K562 (cell line): Measurements from ENCODE around the gene PNLIPRP1. TPM values are rescaled to one million over a fixed set of nuclear protein-coding genes. Genes with fewer than 3 reads are reported as not detected.

Source experiments
- ATAC-seq: fragments of 200-7000 bp; cut with Tn5 transposase; 3 replicates; pipeline ENCODE4 v1.9.1; 2020; ENCODE audit warnings: moderate library complexity
- BruUV-seq: library from RNA; stranded (reverse); fragments of 400-500 nt; replicated peaks from 2 replicates; lab custom pipeline; 2021; lab: Mats Ljungman, UMichigan
- CTCF ChIA-PET: fragments of 300-600 bp; formaldehyde crosslinking; extraction: SDS; loops from one replicate; lab custom pipeline; 2021; ENCODE audit warnings: low intra/inter-chr PET ratio; lab: Yijun Ruan, JAX
- POLR2A ChIA-PET: fragments of 300-600, 350-650 bp; sonication (Branson Sonifier 250); formaldehyde crosslinking; extraction: SDS; loops from one replicate; lab custom pipeline; 2021; ENCODE audit warnings: antibody characterized with exemption, inconsistent platforms; lab: Yijun Ruan, JAX
- DNase-seq, 4 experiments: peaks; one replicate each; pipeline versions ENCODE4 v3.0.0 to v3.0.0-alpha.2; 2011 to 2018; ENCODE audit warnings: low spot score in 3 of 4, mixed read lengths in 3 of 4; ENCODE audit errors: extremely low read depth in 1 of 4
- FAIRE-seq: peaks from 2 replicates; lab custom pipeline; 2011; peaks lifted over from hg19 to GRCh38; lab: Jason Lieb, UNC
- H2AFZ ChIP-seq: 2 replicates; pipeline ENCODE4 v1.6.0; 2011; ENCODE audit warnings: low read depth, low read length, control low read depth, inconsistent platforms
- H3K27ac ChIP-seq: fragments of 200-600 bp; 3 replicates; pipeline ENCODE4 v1.8.0; 2011; ENCODE audit warnings: low read depth, mild to moderate bottlenecking, control low read depth, inconsistent platforms, low read length, moderate library complexity, mixed read lengths; ENCODE audit errors: extremely low read depth
- H3K27me3 ChIP-seq, 2 experiments: fragments of 300-600 bp in 1 of 2; 2 replicates in 1 of 2; 3 replicates in 1 of 2; pipeline versions ENCODE4 v1.6.0 to v1.8.0; 2011; ENCODE audit warnings: inconsistent platforms in 2 of 2, low read length in 2 of 2, mild to moderate bottlenecking in 1 of 2, mixed read lengths in 1 of 2, moderate library complexity in 1 of 2; ENCODE audit not compliant: control insufficient read depth in 2 of 2, insufficient read depth in 2 of 2
- H3K36me3 ChIP-seq: fragments of 300-600 bp; 3 replicates; pipeline ENCODE4 v1.8.0; 2011; ENCODE audit warnings: mild to moderate bottlenecking, low read length, inconsistent platforms; ENCODE audit not compliant: control insufficient read depth, insufficient read depth
- H3K4me1 ChIP-seq, 2 experiments: fragments of 200-600 bp in 1 of 2; replicated peaks in 1 of 2; 2 replicates in 1 of 2; 3 replicates in 1 of 2; pipeline versions ENCODE4 v1.5.1 to v1.8.0; 2011; ENCODE audit warnings: inconsistent platforms in 2 of 2, low read length in 2 of 2, mild to moderate bottlenecking in 1 of 2, mixed read lengths in 1 of 2, moderate library complexity in 1 of 2; ENCODE audit not compliant: control insufficient read depth in 2 of 2, insufficient read depth in 2 of 2
- H3K4me2 ChIP-seq: 2 replicates; pipeline ENCODE4 v1.6.1; 2011; ENCODE audit warnings: low read length, control low read depth, inconsistent platforms, mixed read lengths; ENCODE audit not compliant: insufficient read depth
- H3K4me3 ChIP-seq: fragments of 200-600 bp; sonication (generic), shearing (Covaris generic); 2 replicates; pipeline ENCODE4 v1.5.1; 2016; ENCODE audit warnings: control low read depth, inconsistent platforms
- H3K79me2 ChIP-seq: fragments of 200-600 bp; 3 replicates; pipeline ENCODE4 v1.8.0; 2011; ENCODE audit warnings: low read length, inconsistent platforms; ENCODE audit not compliant: control insufficient read depth, insufficient read depth
- H3K9ac ChIP-seq, 2 experiments: 2 replicates each; pipeline versions ENCODE4 v1.6.0 to v1.6.1; 2011; ENCODE audit warnings: low read depth in 2 of 2, low read length in 2 of 2, control low read depth in 1 of 2, inconsistent platforms in 1 of 2, mild to moderate bottlenecking in 1 of 2, mixed read lengths in 1 of 2; ENCODE audit not compliant: insufficient read depth in 1 of 2
- H3K9me1 ChIP-seq: one replicate; pipeline ENCODE4 v1.6.0; 2011; ENCODE audit warnings: inconsistent platforms, mild to moderate bottlenecking, low read length, moderate library complexity; ENCODE audit not compliant: control insufficient read depth, insufficient read depth
- H3K9me3 ChIP-seq: replicated peaks from 2 replicates; pipeline ENCODE4 v1.5.1; 2011; ENCODE audit warnings: low read depth, low read length, inconsistent platforms; ENCODE audit not compliant: control insufficient read depth, insufficient read depth
- H4K20me1 ChIP-seq: replicated peaks from 2 replicates; pipeline ENCODE4 v1.6.1; 2011; ENCODE audit warnings: low read length, inconsistent platforms, mixed read lengths; ENCODE audit not compliant: control insufficient read depth, insufficient read depth
- ASH1L ChIP-seq: fragments of 450-650 bp; IDR thresholded peaks from 2 replicates; pipeline ENCODE4 v1.6.1; 2018; ENCODE audit warnings: borderline replicate concordance, mild to moderate bottlenecking, low read depth; ENCODE audit not compliant: partially characterized antibody
- CXXC5 ChIP-seq: fragments of 250-450 bp; sonication (Bioruptor Pico); IDR thresholded peaks from 2 replicates; pipeline ENCODE4 v1.8.0; 2022; ENCODE audit warnings: inconsistent platforms, mild to moderate bottlenecking, moderate library complexity
- E2F3 ChIP-seq: fragments of 250-450 bp; sonication (Bioruptor Pico); IDR thresholded peaks from 2 replicates; pipeline ENCODE4 v1.4.0; 2020; ENCODE audit warnings: mild to moderate bottlenecking
- GABPB2 ChIP-seq: fragments of 250-450 bp; sonication (Bioruptor Pico); conservative IDR thresholded peaks from 2 replicates; pipeline ENCODE4 v1.5.1; 2021; ENCODE audit warnings: mild to moderate bottlenecking
- GTF3C2 ChIP-seq: IDR thresholded peaks from 3 replicates; pipeline ENCODE4 v1.6.1; 2011; ENCODE audit warnings: borderline replicate concordance, mild to moderate bottlenecking, moderate library complexity; ENCODE audit not compliant: insufficient read length; ENCODE audit errors: extremely low read depth
- HES1 ChIP-seq: fragments of 450-650 bp; IDR thresholded peaks from 2 replicates; pipeline ENCODE4 v1.6.1; 2016; ENCODE audit warnings: low read depth, mild to moderate bottlenecking, moderate library complexity
- LARP7 ChIP-seq: fragments of 450-650 bp; IDR thresholded peaks from 2 replicates; pipeline ENCODE4 v1.6.1; 2016
- PHB2 ChIP-seq: fragments of 450-650 bp; IDR thresholded peaks from 2 replicates; pipeline ENCODE4 v1.6.1; 2017; ENCODE audit warnings: low read depth
- SPI1 ChIP-seq: IDR thresholded peaks from 2 replicates; pipeline ENCODE4 v1.6.1; 2011; ENCODE audit warnings: low read depth, low read length, control low read depth, borderline replicate concordance
- SRSF7 ChIP-seq: fragments of 200-400 bp; formaldehyde crosslinking; optimal IDR thresholded peaks from 2 replicates; pipeline ENCODE3; 2017; ENCODE audit warnings: mild to moderate bottlenecking, low read depth, low read length
- ZNF583 ChIP-seq: fragments of 250-450 bp; sonication (Bioruptor Pico); IDR thresholded peaks from 2 replicates; pipeline ENCODE4 v1.4.0; 2020
- WGBS: fragments of 100-300 bp; shearing (Covaris generic); methylation state at CpG from one replicate; pipeline ENCODE4 v1.1.6; 2016; ENCODE audit warnings: low coverage, mixed read lengths; ENCODE audit not compliant: insufficient coverage; ENCODE audit errors: missing lambda C conversion rate; 5-methylcytosine and 5-hydroxymethylcytosine counted together
- in situ Hi-C: fragments of 300-500 bp; cut with MboI; formaldehyde crosslinking; loops from 4 replicates; pipeline ENCODE4 v1.15.0; 2018; ENCODE audit warnings: inconsistent platforms, mixed read lengths
- intact Hi-C: fragments of 100-400 bp; cut with micrococcal nuclease; formaldehyde crosslinking; loops from 2 replicates; pipeline ENCODE4 v1.14.2; 2022
- polyA plus RNA-seq, 8 experiments: library from polyadenylated mRNA; depleted of rRNA in 4 of 8; stranded (reverse) in 5 of 8; unstranded in 3 of 8; fragments of >200 nt; fragmentation: Nextera tagmentation in 2 of 8; fragmentation: Illumina TruSeq in 1 of 8; extraction: Ambion mirVana in 2 of 8; extraction: Trizol in 1 of 8; gene quantifications; 2 replicates each; pipeline versions ENCODE4 v1.2.1 to v1.2.3, GENCODE V29; 2011 to 2014; ENCODE audit warnings: inconsistent platforms in 1 of 8, missing spikeins in 1 of 8
- total RNA-seq, 7 experiments: library from RNA; depleted of rRNA in 6 of 7; stranded (reverse); fragments of >200 nt in 6 of 7; fragmentation: Illumina TruSeq in 2 of 7; extraction: Trizol in 2 of 7; gene quantifications; 2 replicates each; pipeline versions ENCODE4 v1.2.1 to v1.2.3, GENCODE V29; 2011 to 2021; ENCODE audit warnings: low replicate concordance in 1 of 7

Gene PNLIPRP1
- total and polyA plus RNA-seq, 9 of the 15 experiments (the other 6 are each of a cell fraction or from before 2014, with no cell fraction given): 0.60 TPM; not detected in 8

- Histone ChIP-seq H3K27me3 (no peaks in the 10 kb centered on the region; a peak in 1 of 5 replicates), H3K27ac (no peak overlapping the region), H3K9ac (no peak overlapping the region), H3K36me3 (no peaks in the 10 kb centered on the region), H3K4me2 (no peak overlapping the region), H4K20me1 (no peaks in the 10 kb centered on the region), H3K9me1 (no peaks in the 10 kb centered on the region), H2AFZ (no peak overlapping the region), H3K4me1 (peaks cover 0 to under 1% of the 10 kb centered on the region in 2 experiments; a peak in 1 of 5 replicates), H3K9me3 (no peaks in the 10 kb centered on the region), H3K79me2 (no peaks in the 10 kb centered on the region), H3K4me3 (no peak overlapping the region)
- WGBS: 7% methylated on average over 2 of the region's 2 CpGs
- ChIA-PET POLR2A (no interaction called here), CTCF (no interaction called here)
- intact Hi-C loops: no loop called here
- ATAC-seq: no peak
- DNase-seq: no peak
- FAIRE-seq: no peak
- in situ Hi-C loops: no loop called here
- BruUV-seq: no TSS peak
- TF ChIP-seq CXXC5 (CRISPR knock-in tag) (no peak), SRSF7 (no peak)
Measured at GRCh38 chr10:116614796-116615195, 24.0 kb downstream of the PNLIPRP1 start.

DNA sequence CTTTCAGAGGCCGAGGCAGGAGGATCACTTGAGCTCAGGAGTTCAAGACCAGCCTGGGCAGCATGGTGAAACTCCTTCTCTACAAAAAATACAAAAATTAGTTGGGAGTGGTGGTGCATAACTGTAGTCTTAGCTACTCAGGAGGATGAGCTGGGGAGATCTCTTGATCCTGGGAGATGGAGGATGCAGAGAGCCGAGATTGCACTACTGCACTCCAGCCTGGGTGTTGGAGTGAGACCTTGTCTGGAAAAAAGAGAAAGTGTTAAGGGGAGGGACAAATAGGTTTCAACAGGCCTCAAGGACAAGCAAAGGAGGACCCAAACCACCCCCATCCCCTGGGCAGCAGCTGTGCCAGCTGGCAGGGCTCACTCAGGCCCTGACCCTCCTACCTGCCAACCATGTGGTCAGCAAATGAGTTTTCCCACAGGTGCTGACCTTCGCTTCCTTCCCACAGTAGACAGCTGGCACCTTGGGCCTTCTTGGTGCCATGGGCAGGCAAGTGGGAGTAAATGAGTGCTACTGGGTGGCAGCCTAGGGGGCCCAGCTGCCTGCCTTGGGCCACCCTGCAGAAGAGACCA lies 24.5 kb downstream of the PNLIPRP1 start:
- ChIA-PET POLR2A (no interaction called here), CTCF (no interaction called here)
- ATAC-seq (no peak), DNase-seq (no peak), FAIRE-seq (no peak)
- H3K36me3 ChIP-seq: no peaks in the 10 kb centered on the region
- WGBS: 0% methylated on average over 3 of the region's 3 CpGs
- no peak overlapping the region for H3K4me2 ChIP-seq
- H3K79me2 ChIP-seq: no peaks in the 10 kb centered on the region
- intact Hi-C loops: no loop called here
- in situ Hi-C loops: no loop called here
- no peak overlapping the region for H3K9ac ChIP-seq
- H3K4me3 ChIP-seq: no peak overlapping the region
- H3K9me1 ChIP-seq: no peaks in the 10 kb centered on the region
- H4K20me1 ChIP-seq: no peaks in the 10 kb centered on the region
- H2AFZ ChIP-seq: no peak overlapping the region
- no peaks in the 10 kb centered on the region; a peak in 1 of 5 replicates for H3K27me3 ChIP-seq
- H3K9me3 ChIP-seq: no peaks in the 10 kb centered on the region
- H3K27ac ChIP-seq: no peak overlapping the region
- no TSS peak for BruUV-seq
- no peaks in the 10 kb centered on the region for H3K4me1 ChIP-seq
- TF ChIP-seq GABPB2 (CRISPR knock-in tag): no peak
- TF ChIP-seq PHB2: no peak
- TF ChIP-seq GTF3C2: no peak
- no peak for TF ChIP-seq ZNF583 (CRISPR knock-in tag)
- no peak for TF ChIP-seq LARP7
- TF ChIP-seq E2F3: no peak
- TF ChIP-seq ASH1L: no peak
- no peak for TF ChIP-seq HES1
- TF ChIP-seq SPI1: no peak
